ENCODE results near the gene KRTAP1-3. TPM values are rescaled to one million over a fixed set of nuclear protein-coding genes. Genes with fewer than 3 reads are reported as not detected.

Gene KRTAP1-3
- total RNA-seq, 4 donors from 2014 or later, result not detected

DNA sequence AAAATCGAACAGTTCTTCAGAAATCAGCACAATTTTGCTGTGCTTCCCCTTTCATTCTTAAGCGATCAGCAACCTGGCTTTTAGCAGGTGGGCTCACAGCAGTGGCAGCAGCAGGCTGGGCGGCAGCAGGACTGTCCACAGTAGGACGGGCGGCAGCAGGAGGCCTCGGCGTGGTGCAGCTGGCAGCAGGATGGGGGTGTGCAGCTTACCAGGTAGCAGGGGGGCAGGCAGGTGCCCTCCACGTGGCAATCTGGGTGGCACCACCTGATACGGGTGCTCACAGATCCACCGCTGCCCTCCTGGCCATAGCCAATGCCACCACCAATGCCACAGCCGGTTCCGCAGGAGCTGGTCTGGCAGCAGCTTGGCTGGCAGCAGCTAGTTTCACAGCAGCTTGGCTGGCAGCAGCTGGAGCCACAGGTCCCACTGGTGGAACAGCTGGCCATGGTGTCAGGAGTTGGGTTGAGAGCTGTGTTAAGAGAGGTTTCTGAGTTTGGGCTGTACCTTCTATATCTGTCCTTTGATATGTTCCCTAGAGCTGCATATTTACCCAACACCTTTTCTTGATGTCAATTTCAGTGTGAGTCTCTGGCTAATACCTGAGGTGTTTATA is 4.9 kb downstream of the KRTAP1-3 start, which contains the start of gene KRTAP1-4:
TSS of gene KRTAP1-4 (minus strand) at position 563 of the 613 bp plus-strand sequence. CDS start at position 446, 117 bp downstream.
- H3K27ac ChIP-seq, result no peak within 1 kb of the TSS

GRCh38 chr17:41026715-41027471 is 7.8 kb downstream of the KRTAP1-3 start, which contains the start of gene KRTAP1-5:
Gene KRTAP1-5 (minus strand): TSS chr17:41027208. CDS start chr17:41027155, 53 bp downstream.
- TF ChIP-seq POLR2AphosphoS5 (IDR thresholded peaks at IDR 0.05), result no peak
- TF ChIP-seq, protein P1, sequence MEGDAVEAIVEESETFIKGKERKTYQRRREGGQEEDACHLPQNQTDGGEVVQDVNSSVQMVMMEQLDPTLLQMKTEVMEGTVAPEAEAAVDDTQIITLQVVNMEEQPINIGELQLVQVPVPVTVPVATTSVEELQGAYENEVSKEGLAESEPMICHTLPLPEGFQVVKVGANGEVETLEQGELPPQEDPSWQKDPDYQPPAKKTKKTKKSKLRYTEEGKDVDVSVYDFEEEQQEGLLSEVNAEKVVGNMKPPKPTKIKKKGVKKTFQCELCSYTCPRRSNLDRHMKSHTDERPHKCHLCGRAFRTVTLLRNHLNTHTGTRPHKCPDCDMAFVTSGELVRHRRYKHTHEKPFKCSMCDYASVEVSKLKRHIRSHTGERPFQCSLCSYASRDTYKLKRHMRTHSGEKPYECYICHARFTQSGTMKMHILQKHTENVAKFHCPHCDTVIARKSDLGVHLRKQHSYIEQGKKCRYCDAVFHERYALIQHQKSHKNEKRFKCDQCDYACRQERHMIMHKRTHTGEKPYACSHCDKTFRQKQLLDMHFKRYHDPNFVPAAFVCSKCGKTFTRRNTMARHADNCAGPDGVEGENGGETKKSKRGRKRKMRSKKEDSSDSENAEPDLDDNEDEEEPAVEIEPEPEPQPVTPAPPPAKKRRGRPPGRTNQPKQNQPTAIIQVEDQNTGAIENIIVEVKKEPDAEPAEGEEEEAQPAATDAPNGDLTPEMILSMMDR (IDR thresholded peaks at IDR 0.05), result no peak
- TF ChIP-seq POLR2A (IDR thresholded peaks at IDR 0.05), result no peak
- no peak for TF ChIP-seq EP300 (IDR thresholded peaks at IDR 0.05)
- peaks cover 27% of the 10 kb centered on the region for H3K27me3 ChIP-seq
- no peaks in the 10 kb centered on the region for H3K4me1 ChIP-seq
- 41 to 45% methylated on average over 2 of the region's 9 CpGs for WGBS, 2 donors (ENCODE audit: low coverage in 1 of 2)
- no peaks in the 10 kb centered on the region for H3K9me3 ChIP-seq
- no peak within 1 kb of the TSS for H3K4me3 ChIP-seq
- no peak for ATAC-seq
- H3K36me3 ChIP-seq, result no peaks in the 10 kb centered on the region
- no peak within 1 kb of the TSS for H3K27ac ChIP-seq

More for the DNA sequence above, 4.9 kb downstream of the KRTAP1-3 start, which contains the start of gene KRTAP1-4:
- ATAC-seq, result no peak
- no peaks in the 10 kb centered on the region for H3K9me3 ChIP-seq
- H3K36me3 ChIP-seq, result no peaks in the 10 kb centered on the region
- H3K4me1 ChIP-seq, result no peaks in the 10 kb centered on the region
- no peak for TF ChIP-seq EP300 (IDR thresholded peaks at IDR 0.05)
- TF ChIP-seq, protein P1 (IDR thresholded peaks at IDR 0.05), result no peak
- 57 to 63% methylated on average over 1 to 2 of the region's 12 CpGs for WGBS, 2 donors (ENCODE audit: low coverage in 1 of 2)
- peaks cover 27% of the 10 kb centered on the region for H3K27me3 ChIP-seq
- no peak within 1 kb of the TSS for H3K4me3 ChIP-seq

- H3K27me3 ChIP-seq, result peaks cover 22% of the 10 kb centered on the region
- ATAC-seq, result no peak
- 74 to 97% methylated on average over 3 of the region's 3 CpGs for WGBS, 2 donors (ENCODE audit: low coverage in 1 of 2)
- no peak overlapping the region for H3K4me3 ChIP-seq
- peaks cover 0 to 4% (median 0%) of the 10 kb centered on the region in 3 donors for H3K9me3 ChIP-seq
- H3K4me1 ChIP-seq, result no peaks in the 10 kb centered on the region
- TF ChIP-seq, protein P1 (IDR thresholded peaks at IDR 0.05), result no peak
- TF ChIP-seq EP300 (IDR thresholded peaks at IDR 0.05), result no peak
- H3K27ac ChIP-seq, result no peak overlapping the region
- no peaks in the 10 kb centered on the region for H3K36me3 ChIP-seq
Observed at GRCh38 chr17:41024697-41025096, 10.0 kb downstream of the KRTAP1-3 start.

DNA sequence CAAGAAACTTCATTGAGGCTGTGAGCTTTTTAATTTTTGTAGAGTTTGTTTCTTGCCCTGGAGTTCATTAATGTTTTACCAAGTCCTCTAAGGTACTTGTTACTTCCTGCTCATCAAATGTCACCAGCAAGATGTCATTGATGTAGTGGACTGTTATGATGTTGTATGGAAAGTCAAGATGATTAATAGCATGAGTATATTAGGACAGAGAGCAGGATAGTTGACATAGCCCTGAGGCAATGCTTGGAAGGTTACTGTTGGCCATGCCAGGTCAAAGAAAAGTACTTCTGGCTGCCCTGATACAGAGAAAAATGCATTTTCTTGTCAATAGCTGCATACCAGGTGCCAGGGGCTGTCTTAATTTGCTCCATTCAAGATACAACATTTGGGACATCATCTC is 14.3 kb downstream of the KRTAP1-3 start:
- TF ChIP-seq, protein P1 (IDR thresholded peaks at IDR 0.05), result no peak
- TF ChIP-seq EP300 (IDR thresholded peaks at IDR 0.05), result no peak
- TF ChIP-seq POLR2AphosphoS5 (IDR thresholded peaks at IDR 0.05), result no peak
- TF ChIP-seq POLR2A (IDR thresholded peaks at IDR 0.05), result no peak
- Histone ChIP-seq H3K4me3 (no peak overlapping the region), H3K9me3 (peaks cover 0 to 4% (median 0%) of the 10 kb centered on the region in 3 donors), H3K36me3 (no peaks in the 10 kb centered on the region), H3K27me3 (peaks cover 4% of the 10 kb centered on the region), H3K27ac (no peak overlapping the region), H3K4me1 (no peaks in the 10 kb centered on the region)
- ATAC-seq, result no peak

GRCh38 chr17:41019415-41019814 is 15.3 kb downstream of the KRTAP1-3 start:
- Histone ChIP-seq H3K9me3 (peaks cover 0 to 4% (median 0%) of the 10 kb centered on the region in 3 donors), H3K27ac (no peak overlapping the region), H3K27me3 (peaks cover 4% of the 10 kb centered on the region), H3K36me3 (no peaks in the 10 kb centered on the region), H3K4me1 (no peaks in the 10 kb centered on the region), H3K4me3 (no peak overlapping the region)
- TF ChIP-seq EP300 (IDR thresholded peaks at IDR 0.05) (no peak), POLR2AphosphoS5 (IDR thresholded peaks at IDR 0.05) (no peak), POLR2A (IDR thresholded peaks at IDR 0.05) (no peak)
- TF ChIP-seq, protein P1 (IDR thresholded peaks at IDR 0.05), result no peak
- no peak for ATAC-seq
- WGBS, 2 donors (ENCODE audit: low coverage in 1 of 2), result 71 to 93% methylated on average over 1 to 2 of the region's 3 CpGs
